HG03039 (cell line): ENCODE measurements around the gene ATP5MC3.
"Not testable (repeated sequence)": the region's sequence is repeated elsewhere in the genome, so short reads cannot be mapped to it uniquely, and the experiment has no call there.

Experiments
- ATAC-seq: cut with Tn5 transposase; IDR thresholded peaks from one replicate; pipeline ENCODE4 v1.9.1; 2021; ENCODE audit warnings: mild to moderate bottlenecking, moderate library complexity; ENCODE audit not compliant: unreplicated experiment

Gene ATP5MC3

DNA sequence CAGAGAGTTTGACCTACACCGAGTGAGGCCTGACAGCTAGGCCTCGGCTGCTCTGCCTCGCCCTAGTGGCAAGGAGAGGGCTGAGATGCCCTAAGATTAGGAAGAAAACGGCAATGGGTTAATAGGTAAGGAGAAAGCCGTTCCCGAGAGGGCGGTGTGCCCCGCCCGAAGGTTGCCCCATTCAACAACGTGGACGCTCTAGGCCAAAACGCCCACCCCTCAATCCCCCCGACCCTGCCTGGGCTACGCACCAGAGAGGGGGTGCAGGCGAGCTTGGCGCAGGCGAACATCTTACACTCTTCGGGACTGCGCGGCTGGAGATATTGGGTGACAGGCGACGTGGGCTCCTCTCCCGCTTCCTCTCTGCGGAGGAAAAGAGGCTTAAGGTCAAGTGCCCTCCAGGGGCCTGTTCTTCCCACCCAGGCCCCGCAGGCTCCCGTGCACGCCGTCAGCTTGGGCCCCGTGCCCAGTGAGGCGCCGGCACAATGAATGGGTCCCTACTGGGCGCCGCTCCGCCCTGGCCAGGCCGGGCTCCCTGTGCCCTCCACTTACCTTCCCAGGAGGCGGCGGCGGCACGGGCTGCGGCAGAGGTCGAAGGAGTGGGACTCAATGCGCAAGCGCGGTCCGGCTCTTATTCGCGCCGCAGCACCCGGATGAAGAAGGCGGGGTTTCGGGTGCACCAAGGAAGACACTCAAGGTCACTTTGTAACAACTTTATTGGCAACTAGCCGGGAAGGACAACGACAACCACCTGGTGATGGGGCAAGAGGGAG lies at the start of gene ATP5MC3:
ATP5MC3 (minus strand) TSS at position 607 of the 773 bp plus-strand sequence; CDS start at position 290, 317 bp downstream.
- peak; percentile 71 for ATAC-seq

DNA sequence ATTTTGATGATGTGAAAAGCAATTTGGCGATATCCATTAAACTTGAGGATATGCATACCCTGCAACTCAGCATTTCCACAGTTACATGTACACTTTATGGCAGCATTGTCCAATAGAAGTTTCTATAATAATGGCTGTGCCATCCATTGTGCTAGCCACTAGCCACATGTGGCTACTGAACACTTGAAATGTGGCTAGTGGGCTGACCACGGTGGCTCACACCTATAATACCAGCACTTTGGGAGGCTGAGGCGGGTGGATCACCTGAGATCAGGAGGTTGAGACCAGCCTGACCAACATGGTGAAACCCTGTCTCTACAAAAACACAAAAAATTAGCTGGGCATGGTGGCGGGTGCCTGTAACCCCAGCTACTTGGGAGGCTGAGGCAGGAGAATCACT lies 47.1 kb upstream of the ATP5MC3 start:
- not testable (repeated sequence) for ATAC-seq

DNA sequence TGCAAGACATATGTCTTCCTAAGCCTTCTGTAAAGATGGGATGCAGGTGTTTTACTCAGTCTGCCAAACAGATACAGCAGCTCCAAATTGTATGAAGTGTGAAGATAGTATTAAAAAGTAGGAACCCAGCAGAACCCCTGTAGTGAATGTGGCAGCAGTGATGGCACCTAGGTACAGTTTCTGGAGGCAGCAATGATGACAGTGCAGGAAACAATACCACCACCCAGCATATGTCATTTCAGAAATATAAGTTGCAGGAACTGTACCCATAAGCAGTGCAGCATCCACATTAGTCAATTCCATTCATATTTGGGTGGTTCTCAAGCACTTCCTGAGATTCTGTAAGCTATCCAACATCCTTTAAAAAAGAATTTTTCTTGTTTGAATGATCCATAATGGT lies 46.7 kb upstream of the ATP5MC3 start:
- ATAC-seq: no peak

DNA sequence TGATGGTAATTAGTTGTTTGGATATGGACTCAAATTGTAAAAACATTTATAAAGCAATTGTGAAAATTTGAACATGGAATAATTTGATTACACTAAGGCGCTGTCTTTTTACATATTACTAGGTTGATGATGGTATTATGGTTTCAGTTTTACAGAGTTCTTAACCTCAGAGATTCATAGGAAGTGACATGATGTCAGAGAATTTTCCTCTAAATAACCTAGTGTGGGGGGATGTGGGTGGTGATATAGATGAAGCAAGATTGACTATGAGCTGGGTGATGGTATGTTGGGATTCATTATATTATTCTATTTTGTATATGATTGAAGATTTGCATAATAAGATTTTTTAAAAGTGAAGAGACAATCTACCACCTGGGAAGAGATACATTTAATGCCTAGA lies 45.9 kb upstream of the ATP5MC3 start:
- ATAC-seq: no peak

DNA sequence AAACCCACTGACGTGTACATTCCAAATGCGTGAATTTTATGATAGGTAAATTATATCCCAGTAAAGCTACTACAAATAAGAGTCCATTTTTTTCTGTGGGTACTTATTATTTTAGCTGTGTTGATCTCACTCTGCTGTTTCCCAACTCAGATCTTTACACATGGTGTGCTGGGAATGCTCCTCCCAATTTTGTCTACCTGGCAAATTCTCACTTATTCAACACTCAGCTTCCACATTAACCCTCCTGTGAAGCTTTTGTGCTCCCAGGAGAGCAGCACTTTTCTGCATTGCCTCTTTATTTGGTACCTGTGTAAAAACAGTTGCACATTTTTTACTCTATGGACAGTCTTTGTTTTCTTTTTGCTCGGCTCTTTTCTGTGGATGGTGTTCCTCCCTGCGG lies 38.6 kb upstream of the ATP5MC3 start:
- no peak for ATAC-seq

DNA sequence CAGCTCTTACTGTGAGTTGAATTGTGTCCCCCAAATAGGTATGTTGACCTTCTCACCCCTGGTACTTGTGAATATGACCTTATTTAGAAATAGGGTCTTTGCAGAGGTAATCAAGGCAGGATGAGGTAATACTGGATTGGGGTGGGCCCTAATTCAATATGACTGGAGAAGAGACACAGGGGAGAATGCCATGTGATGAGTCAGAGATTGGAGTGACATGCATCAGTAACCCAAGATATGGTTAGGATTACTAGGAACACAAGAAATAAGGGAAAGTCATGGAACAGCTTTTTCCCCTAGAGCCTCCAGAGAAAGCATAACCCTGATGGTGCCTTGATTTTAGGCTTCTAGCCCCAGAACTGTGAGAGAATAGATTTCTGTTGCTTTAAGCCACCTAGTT lies 37.0 kb upstream of the ATP5MC3 start:
- no peak for ATAC-seq

DNA sequence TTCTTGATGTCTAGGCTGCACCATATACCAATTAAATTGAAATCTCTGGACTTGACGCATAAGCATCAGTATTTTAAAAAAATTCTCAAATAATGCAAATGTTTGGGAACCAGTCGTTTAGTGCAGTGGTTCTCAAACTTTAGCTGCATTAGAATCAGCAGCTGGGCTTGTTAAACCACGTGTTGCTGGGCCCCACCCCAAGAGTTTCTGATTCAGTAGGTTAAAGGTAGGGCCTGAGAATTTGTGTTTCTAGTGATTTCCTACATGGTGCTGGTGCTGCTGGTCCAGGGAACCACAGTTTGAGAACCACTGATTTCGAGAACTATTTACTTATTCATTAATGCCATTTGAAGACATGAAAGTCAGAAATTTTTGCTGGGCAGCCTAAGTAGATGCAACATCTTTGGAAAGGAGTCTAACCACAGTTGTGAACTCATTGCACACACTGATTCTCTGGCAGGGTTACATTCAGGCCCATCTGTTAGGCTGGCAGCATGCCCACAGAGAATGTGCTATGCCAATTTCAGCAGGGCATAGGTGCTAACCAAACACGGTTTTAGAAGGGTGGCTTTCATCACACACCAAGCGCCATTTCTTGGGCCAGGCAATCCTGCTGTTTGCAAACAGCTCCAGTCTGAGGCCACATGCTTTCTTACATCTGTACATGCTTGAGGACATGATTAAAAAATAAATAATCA lies 26.4 kb upstream of the ATP5MC3 start:
- no peak for ATAC-seq

DNA sequence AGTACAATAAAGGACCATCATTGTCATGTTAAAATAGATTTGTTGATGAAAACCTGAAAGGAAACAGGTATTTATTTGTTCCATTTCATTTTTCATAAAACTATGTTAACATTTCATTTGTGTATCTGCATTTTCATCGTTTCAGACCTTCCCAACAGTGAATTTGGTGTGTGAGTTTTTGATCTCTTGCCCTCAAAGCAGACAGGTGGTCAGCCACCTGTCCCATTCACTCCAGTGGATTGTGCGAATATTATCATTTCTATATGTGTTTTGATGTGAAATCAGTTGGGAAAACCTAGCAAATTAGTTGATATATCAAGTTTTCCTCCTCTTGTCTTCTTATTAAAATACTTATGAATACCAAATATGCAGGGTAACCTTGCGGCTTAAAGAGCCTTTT lies 25.4 kb upstream of the ATP5MC3 start:
- no peak for ATAC-seq

DNA sequence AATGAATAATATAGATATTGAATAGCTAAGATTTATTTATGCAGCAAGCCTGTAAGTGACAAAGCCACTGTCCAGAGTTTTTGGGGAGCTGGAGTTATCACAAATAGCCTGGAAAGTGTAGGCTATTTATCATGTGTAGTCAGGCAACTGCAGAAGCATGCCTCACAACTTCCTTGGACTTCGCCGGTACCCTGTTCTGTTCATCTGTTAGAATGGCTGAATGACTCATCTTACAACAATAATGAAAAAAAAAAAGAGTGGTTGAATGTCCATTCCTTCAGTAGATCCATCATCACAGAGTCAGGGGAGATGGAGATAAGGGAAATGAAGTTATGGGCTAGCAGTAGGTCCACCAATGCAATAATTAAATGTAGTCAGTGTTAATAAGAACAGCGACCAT lies 24.0 kb upstream of the ATP5MC3 start:
- ATAC-seq: no peak

DNA sequence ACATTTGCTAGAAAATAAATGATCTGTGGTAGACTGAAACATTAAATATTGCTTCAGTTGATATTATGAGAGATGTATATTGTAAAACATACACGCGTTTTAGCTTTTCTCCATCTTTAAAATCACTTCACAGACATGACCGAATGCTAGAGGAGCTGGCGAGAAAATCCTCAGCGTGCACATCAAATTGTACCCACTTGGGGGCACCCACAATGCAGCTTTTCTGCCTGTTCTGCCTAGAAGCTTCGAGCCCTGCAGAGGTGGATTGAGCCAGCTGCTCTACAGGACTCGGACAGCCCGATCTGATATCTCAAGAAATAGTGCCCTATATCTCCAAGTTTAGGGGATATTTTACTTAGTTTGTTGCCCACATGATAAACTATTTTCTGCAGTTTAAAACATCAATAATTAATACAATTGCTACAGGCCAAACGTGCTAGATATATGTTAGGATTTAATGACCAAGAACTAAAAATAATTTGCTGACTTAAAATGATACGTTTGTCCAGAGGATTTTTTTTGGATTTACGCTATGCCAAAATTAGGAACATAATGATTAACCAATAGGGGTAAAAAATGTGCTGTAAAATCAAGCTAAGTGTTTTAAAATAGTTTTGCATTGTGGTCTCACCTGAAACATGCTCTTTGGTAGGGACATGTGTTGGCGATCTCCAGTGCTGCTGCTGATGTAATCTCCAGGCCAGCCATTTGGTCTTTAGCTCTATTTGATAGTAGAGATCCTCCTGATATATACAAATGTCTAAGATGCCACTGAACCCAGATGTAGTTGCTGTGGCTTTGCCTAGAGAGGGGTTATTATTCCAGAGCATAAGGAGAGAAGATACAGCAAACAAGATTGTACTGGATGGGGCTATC lies 22.3 kb upstream of the ATP5MC3 start:
- ATAC-seq: no peak

DNA sequence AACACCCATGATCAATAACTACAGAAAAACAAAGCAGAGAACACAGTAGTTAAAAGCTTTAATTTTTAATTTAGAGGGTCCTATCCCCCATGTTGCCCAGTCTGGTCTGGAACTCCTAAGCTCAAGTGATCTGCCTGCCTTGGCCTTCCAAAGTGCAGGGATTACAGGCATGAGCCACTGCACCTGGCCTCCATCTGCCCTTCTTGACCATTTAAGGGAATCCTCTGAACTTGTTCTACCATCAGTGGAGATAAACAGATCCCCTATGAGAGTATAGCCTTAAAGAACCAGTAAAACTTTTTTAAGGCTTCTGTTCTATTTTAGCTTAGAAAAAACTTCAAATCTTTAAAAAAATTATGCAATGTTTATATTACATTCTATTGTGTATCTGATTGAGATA lies 13.5 kb upstream of the ATP5MC3 start:
- ATAC-seq: no peak

DNA sequence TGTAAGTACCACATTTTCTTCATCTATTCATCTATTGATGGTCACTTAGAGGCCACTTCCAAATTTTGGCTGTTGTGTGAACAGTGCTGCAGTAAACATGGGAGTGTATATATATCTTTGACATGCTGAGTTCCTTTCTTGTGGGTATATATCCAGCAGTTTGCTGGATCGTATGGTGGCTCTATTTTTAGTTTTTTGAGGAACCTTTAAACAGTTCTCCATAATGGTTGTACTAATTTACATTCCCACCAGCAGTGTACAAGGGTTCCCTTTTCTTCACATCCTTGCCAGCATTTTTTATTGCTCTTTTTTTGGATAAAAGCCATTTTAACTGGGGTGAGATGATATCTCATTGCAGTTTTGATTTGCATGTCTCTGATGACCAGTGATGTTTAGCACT lies 7.3 kb upstream of the ATP5MC3 start:
- ATAC-seq: no peak

DNA sequence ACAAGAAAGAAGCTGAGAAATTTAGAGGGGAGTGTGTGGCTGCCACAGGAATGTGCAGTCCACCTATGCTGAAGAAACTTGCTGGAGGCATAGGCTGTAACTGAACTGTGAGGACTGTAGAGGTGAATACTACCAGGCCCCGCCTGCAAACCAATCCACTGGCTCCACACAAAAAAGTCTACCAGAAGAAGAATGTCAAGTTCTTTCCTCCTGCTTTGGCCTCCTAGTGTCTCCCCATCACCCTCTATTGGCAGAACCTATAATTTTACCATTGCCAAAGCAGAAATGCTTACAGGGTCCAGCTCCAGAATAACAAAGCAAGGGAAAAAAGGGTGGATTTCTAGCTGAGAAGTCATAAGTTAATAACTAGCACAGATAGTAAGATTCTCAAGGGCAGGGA lies 5.9 kb upstream of the ATP5MC3 start:
- ATAC-seq: no peak

DNA sequence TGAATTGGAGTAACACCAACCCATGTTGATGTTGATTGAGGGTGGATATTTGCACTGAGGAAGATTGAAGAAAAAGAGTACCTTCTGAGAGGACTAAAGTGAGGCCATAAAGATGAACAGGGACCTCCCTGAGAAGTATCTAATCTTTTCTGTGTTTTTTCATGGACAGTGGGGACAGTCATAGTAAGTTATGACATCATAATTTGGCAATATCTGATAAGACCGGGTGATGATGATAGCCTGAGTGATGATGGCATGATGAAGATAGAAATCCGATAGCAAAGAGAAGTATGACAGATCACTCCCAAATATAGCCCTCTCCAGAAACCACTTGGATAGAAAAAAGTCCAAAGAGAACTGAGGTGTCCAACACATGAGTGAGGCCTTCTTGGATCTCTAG lies 2.2 kb upstream of the ATP5MC3 start:
- no peak for ATAC-seq

DNA sequence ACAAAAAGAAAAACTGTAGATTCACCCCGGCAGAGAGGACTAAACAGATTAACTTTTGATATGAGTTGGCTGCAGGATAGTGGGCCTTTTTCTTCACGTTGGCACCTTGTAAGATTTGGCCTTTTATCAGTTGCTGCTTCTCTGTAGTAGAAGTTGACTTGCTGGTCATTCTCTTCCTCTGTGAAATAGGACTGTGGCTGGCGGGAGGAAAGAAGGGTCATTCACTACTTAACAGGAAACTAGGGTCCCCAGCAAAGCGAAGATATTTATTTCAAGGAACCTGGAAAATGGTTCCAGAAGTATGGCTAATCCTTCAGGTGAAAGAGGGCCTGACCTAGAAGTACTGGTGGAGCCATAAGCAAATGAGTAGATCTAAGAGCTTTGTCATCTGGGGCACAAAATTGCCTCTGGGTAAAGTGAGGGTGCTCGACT lies 383 bp upstream of the ATP5MC3 start:
- ATAC-seq: no peak

DNA sequence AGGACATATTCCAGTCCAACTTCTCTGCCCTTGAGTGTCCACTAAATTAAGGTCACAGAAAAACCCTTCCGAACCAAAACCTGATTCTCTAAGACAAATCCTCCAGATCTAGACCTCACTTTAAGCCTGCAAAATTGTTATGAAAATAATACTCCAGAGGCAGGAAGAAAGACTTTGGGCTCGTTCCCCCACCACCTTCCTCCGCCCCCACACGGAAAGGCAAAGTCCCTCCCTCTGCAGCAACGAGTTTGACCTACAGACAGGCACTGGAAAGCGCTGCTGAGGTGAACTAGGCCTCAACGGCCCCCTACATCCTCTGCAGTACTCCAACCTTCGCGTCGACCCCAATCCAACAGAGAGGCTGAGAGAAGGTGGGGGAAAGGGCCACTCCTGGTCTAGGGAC lies 808 bp downstream of the ATP5MC3 start:
- peak; percentile 50 for ATAC-seq

DNA sequence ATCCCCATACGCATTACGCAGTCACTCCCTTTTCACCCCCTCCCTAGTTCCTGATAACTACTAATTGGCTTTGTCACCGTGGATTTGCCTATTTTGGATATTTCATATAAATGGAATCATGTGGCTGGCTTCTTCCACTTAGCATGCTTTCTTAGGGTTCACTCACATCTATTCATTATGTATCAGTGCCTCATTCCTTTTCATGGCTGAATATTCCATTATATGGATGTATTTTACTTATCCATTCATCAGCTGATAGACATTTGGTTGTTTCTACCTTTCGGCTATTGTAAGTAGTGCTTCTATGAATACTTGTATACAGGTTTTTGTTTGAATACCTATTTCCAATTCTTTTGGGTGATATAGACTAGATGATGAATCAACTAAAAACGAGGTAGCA lies 4.9 kb downstream of the ATP5MC3 start:
- no peak for ATAC-seq

DNA sequence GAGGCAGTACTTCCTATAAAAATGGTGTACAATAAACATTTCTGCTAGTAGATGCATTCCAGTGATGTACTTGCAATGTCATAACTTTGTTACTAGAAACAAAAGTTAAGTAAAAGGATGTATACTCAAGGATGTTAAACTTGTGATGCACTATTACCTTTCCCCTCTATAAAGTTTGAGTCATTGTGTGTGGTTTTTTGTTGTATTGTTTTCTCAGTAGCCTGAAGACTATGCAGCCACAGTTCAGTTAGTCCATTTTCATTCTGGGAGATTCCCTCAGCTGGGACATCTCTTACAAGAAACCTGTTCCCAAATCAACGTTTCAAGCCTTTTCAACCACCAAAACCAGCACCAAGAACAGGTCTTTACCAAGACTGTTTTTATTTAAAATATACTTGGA lies 5.6 kb downstream of the ATP5MC3 start:
- no peak for ATAC-seq

DNA sequence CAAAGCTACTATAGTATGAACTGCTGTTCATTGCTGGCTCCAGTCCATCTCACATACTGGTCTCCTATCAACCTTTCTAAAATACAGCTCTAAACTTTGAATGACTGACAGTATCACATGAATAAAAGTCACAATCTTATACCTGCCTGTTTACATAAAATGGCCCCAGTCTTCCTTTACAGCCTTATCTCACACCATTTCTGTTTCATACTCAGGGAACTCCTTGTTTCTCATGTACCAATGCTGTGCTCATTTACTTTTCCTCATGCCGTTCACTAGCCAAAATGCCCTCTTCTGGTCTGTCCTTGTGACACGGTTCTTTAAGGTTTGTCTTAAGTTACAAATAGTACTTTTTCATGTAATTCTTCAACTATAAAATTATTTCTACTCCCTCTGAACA lies 6.2 kb downstream of the ATP5MC3 start:
- ATAC-seq: no peak

DNA sequence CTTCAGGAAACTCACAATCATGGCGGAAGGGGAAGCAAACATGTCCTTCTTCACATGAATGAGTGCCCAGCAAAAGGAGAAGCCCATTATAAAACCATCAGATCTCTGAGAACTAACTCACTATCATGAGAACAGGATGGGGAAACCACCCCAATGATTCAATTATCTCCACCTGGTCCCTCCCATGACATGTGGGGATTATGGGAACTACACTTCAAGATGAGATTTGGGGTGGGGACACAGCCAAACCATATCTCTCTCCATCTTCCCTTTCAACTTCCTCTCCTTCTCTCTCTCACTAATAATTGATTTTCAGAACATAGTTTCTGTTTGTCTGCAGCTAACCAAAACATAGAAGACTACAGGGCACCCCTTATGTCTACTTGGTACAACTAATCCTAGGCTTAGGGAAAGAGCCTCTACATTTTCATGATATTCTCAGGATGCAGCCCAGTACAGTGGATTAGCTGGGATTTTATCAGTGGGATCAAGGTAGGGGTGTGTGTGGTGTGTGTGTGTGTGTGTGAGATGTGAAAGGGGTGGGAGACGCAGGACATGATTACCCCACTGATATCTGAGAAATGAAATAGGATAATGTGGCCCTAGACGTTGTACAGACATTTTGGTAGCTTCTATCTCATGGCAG lies 10.7 kb downstream of the ATP5MC3 start:
- ATAC-seq: no peak

DNA sequence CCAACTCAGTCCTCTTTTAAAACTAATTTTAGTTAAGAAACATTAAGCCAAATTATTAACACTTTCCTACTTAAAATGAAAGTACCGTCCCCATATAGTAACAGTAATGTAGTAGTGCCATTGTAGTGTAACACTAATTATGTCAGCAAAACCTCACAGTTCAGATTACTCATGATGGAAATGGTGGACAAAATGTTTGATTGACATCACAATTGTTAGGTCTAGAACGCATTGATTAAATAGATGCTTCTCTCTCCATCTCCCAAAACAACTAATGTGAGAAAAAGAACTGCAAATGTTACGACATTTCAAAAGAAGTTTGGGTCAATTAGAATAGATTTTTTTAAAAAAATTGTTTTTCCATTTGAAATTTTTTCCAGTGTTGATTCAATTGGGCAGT lies 12.3 kb downstream of the ATP5MC3 start:
- no peak for ATAC-seq
